Liver (tissue), 9 donors: ENCODE data around the gene CDC42BPA. TPM values are rescaled to one million over a fixed set of nuclear protein-coding genes. Genes with fewer than 3 reads are reported as not detected.

Experiments
- DNase-seq: peaks from one replicate; pipeline ENCODE4 v3.0.0-alpha.2; 2017; ENCODE audit warnings: low spot score
- H3K27ac ChIP-seq, 2 donors: one replicate each; pipeline ENCODE4 v1.7.0; 2013; ENCODE audit warnings: inconsistent platforms in 2 of 2, low read length in 2 of 2, control low read depth in 1 of 2, low read depth in 1 of 2, mild to moderate bottlenecking in 1 of 2
- H3K27me3 ChIP-seq, 4 donors: one replicate each; pipeline versions ENCODE4 v1.6.1 to v1.7.0; 2013; ENCODE audit warnings: low read length in 3 of 4, inconsistent platforms in 1 of 4, mild to moderate bottlenecking in 1 of 4, moderate library complexity in 1 of 4; ENCODE audit not compliant: control insufficient read depth in 4 of 4, insufficient read depth in 4 of 4
- H3K36me3 ChIP-seq, 4 donors: one replicate each; pipeline versions ENCODE4 v1.6.1 to v1.7.0; 2013; ENCODE audit warnings: low read length in 3 of 4, mild to moderate bottlenecking in 3 of 4, low read depth in 1 of 4, moderate library complexity in 1 of 4; ENCODE audit not compliant: control insufficient read depth in 4 of 4, insufficient read depth in 3 of 4
- H3K4me1 ChIP-seq, 4 donors: one replicate each; pipeline versions ENCODE4 v1.6.1 to v1.7.0; 2013; ENCODE audit warnings: low read length in 3 of 4, mild to moderate bottlenecking in 3 of 4, moderate library complexity in 1 of 4; ENCODE audit not compliant: control insufficient read depth in 4 of 4, insufficient read depth in 4 of 4
- H3K4me3 ChIP-seq, 3 donors: one replicate each; pipeline versions ENCODE4 v1.6.1 to v1.7.0; 2013; ENCODE audit warnings: low read length in 3 of 3, control low read depth in 1 of 3, low read depth in 1 of 3, mild to moderate bottlenecking in 1 of 3
- H3K9ac ChIP-seq, 2 donors: one replicate each; pipeline ENCODE4 v1.7.0; 2013; ENCODE audit warnings: low read length in 2 of 2, mild to moderate bottlenecking in 2 of 2, moderate library complexity in 2 of 2, control low read depth in 1 of 2, low read depth in 1 of 2
- H3K9me3 ChIP-seq, 4 donors: one replicate each; pipeline versions ENCODE4 v1.6.1 to v1.7.0; 2013; ENCODE audit warnings: low read length in 3 of 4; ENCODE audit not compliant: control insufficient read depth in 4 of 4
- ATF3 ChIP-seq: IDR thresholded peaks from 2 replicates; pipeline ENCODE4 v1.6.1; 2016; ENCODE audit warnings: antibody characterized with exemption
- CTCF ChIP-seq: fragments of 150-350 bp; IDR thresholded peaks from 2 replicates; pipeline ENCODE4 v1.5.1; 2017; ENCODE audit warnings: improper control_type of control experiment, low read depth, low read length; ENCODE audit not compliant: missing input control
- FOXA1 ChIP-seq: IDR thresholded peaks from 2 replicates; pipeline ENCODE4 v1.6.1; 2016; ENCODE audit warnings: antibody characterized with exemption
- FOXA2 ChIP-seq: IDR thresholded peaks from 2 replicates; pipeline ENCODE4 v1.6.1; 2016; ENCODE audit warnings: antibody characterized with exemption
- GABPA ChIP-seq, 2 donors: IDR thresholded peaks in 1 of 2; conservative IDR thresholded peaks in 1 of 2; 2 replicates each; pipeline ENCODE4 v1.6.1; 2016; ENCODE audit warnings: antibody characterized with exemption in 2 of 2, mild to moderate bottlenecking in 1 of 2, moderate library complexity in 1 of 2
- MAX ChIP-seq: IDR thresholded peaks from 2 replicates; pipeline ENCODE4 v1.6.1; 2016; ENCODE audit warnings: antibody characterized with exemption
- REST ChIP-seq: IDR thresholded peaks from 2 replicates; pipeline ENCODE4 v1.6.1; 2016; ENCODE audit warnings: antibody characterized with exemption, mild to moderate bottlenecking
- SP1 ChIP-seq: IDR thresholded peaks from 2 replicates; pipeline ENCODE4 v1.6.1; 2018; ENCODE audit warnings: antibody characterized with exemption, mild to moderate bottlenecking
- TAF1 ChIP-seq: conservative IDR thresholded peaks from 2 replicates; pipeline ENCODE4 v1.6.1; 2016; ENCODE audit warnings: antibody characterized with exemption, mild to moderate bottlenecking
- ZBTB33 ChIP-seq: IDR thresholded peaks from 2 replicates; pipeline ENCODE4 v1.6.1; 2016; ENCODE audit warnings: antibody characterized with exemption
- WGBS: extraction: QIAGEN DNeasy Blood & Tissue Kit; methylation state at CpG from one replicate; pipeline ENCODE4 v1.1.7; 2013; 5-methylcytosine and 5-hydroxymethylcytosine counted together
- polyA plus RNA-seq, 2 donors: library from polyadenylated mRNA; stranded (reverse) in 1 of 2; unstranded in 1 of 2; fragments of 200-250 nt in 1 of 2; fragments of >200 nt in 1 of 2; fragmentation: Nextera tagmentation in 1 of 2; extraction: Ambion mirVana in 1 of 2; gene quantifications; one replicate each; pipeline versions ENCODE4 v1.2.1 to v1.2.3, GENCODE V29; 2013 to 2015
- total RNA-seq, 2 donors: library from RNA; depleted of rRNA; stranded (reverse); fragments of >200 nt; gene quantifications; one replicate each; pipeline ENCODE4 v1.2.3, GENCODE V29; 2014
- donor health status: healthy.
- donor health status: healthy.
- donor health status: healthy.
- donor health status: healthy.
- donor health status: healthy.

Gene CDC42BPA
- total and polyA plus RNA-seq, 4 donors = 5.8 to 39.9 (median 24.3) TPM

- H3K4me1 ChIP-seq = no peaks in the 10 kb centered on the region
- H3K27me3 ChIP-seq = no peaks in the 10 kb centered on the region
- WGBS = 95% methylated on average over 3 of the region's 3 CpGs
- no peaks in the 10 kb centered on the region for H3K9me3 ChIP-seq
- H3K27ac ChIP-seq = no peak overlapping the region
- no peak overlapping the region for H3K4me3 ChIP-seq
- H3K36me3 ChIP-seq = peaks cover 0 to 5% (median 4%) of the 10 kb centered on the region in 4 donors
- TF ChIP-seq SP1 = no peak
- no peak for TF ChIP-seq FOXA1
- no peak for TF ChIP-seq CTCF
- TF ChIP-seq ATF3 = no peak
- no peak for TF ChIP-seq GABPA (IDR thresholded peaks at IDR 0.05 in 1 of 2, conservative IDR thresholded peaks at IDR 0.05 in 1 of 2)
- no peak overlapping the region for H3K9ac ChIP-seq
- DNase-seq = no peak
Measured at GRCh38 chr1:227042292-227042691, 276.0 kb downstream of the CDC42BPA start.

- WGBS = 94% methylated on average over 1 of the region's 1 CpG
Measured at GRCh38 chr1:227038401-227038800, 279.9 kb downstream of the CDC42BPA start.

More at GRCh38 chr1:227038401-227038800, 279.9 kb downstream of the CDC42BPA start:
- Histone ChIP-seq H3K4me1 (no peaks in the 10 kb centered on the region), H3K36me3 (peaks cover 0 to 9% (median 6%) of the 10 kb centered on the region in 4 donors), H3K27ac (no peak overlapping the region), H3K9me3 (no peaks in the 10 kb centered on the region), H3K4me3 (no peak overlapping the region), H3K9ac (no peak overlapping the region), H3K27me3 (no peaks in the 10 kb centered on the region)
- DNase-seq = no peak
- no peak for TF ChIP-seq MAX
- no peak for TF ChIP-seq GABPA (IDR thresholded peaks at IDR 0.05 in 1 of 2, conservative IDR thresholded peaks at IDR 0.05 in 1 of 2)
- TF ChIP-seq ATF3 = no peak
- no peak for TF ChIP-seq REST
- TF ChIP-seq ZBTB33 = no peak
- no peak for TF ChIP-seq TAF1
- no peak for TF ChIP-seq FOXA2
- no peak for TF ChIP-seq CTCF
